ENCODE data around the gene PSEN1. TPM values are rescaled to one million over a fixed set of nuclear protein-coding genes. Genes with fewer than 3 reads are reported as not detected.

The PSEN1 gene
- total RNA-seq, 1 donor from 2014 or later = 41.1 TPM

DNA sequence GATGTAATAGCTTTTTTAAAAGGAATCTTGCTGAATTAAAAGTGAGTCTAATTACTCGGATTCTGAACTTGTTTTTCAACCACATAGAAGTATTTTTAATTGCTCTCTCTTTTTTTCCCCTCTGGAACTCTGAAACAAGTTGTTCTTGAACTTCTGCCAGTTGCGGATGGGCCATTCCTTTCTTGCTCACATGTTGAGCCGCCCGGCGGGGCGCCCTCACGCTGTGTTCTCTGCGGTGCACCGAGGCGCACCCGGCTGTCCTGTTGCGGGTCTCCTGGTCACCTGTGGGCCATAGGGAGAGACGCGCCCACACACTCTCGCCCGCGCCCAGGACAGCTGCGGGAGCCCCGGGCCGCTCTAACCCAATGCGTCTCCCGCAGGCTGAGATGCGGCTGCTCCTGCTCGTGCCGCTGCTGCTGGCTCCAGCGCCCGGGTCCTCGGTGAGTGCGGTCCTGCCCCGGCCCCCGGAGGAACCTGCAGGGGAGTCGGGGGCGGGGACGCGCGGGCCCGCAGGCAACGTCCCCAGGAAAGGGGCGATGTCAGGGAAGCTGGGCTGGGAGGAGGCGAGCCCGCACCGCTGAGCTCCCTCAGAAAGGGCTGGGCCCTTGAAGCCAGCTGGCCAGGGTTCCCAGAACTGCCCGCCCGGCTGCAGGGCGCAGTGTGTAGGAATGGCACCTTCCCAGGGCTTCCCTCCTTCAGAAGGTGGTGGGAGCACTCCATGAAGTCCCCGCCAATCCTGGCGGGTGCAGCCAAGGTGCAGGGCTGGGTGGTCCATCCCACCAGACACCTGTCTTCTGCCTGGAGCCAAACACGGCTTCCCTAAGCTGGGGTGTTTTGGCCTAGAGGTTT lies 103.3 kb downstream of the PSEN1 start:
- intact Hi-C loops (cut with micrococcal nuclease) = loop anchor here (5.0 kb wide), 1 partner anchor 228 kb away; no protein-coding TSS in a partner anchor
- H3K9me3 Mint-ChIP-seq = no peaks in the 10 kb centered on the region
- peak overlapping the region; percentile 34 for H3K27ac Mint-ChIP-seq
- peaks cover 77% of the 10 kb centered on the region for H3K27me3 Mint-ChIP-seq (ENCODE audit: insufficient read depth)
- peaks cover 31% of the 10 kb centered on the region for H3K4me1 Mint-ChIP-seq (ENCODE audit: low read depth)
- no peak for DNase-seq (ENCODE audit: low spot score)
- peaks cover 2% of the 10 kb centered on the region for H3K36me3 Mint-ChIP-seq (ENCODE audit: low read depth)
- H3K4me3 Mint-ChIP-seq = no peak overlapping the region

- Mint-ChIP-seq H3K4me1 (ENCODE audit: low read depth) (peaks cover 31% of the 10 kb centered on the region), H3K36me3 (ENCODE audit: low read depth) (peaks cover 2% of the 10 kb centered on the region), H3K9me3 (no peaks in the 10 kb centered on the region), H3K27ac (no peak overlapping the region), H3K4me3 (no peak overlapping the region), H3K27me3 (ENCODE audit: insufficient read depth) (peaks cover 65% of the 10 kb centered on the region)
- intact Hi-C loops (cut with micrococcal nuclease) = loop anchor here (5.0 kb wide), 1 partner anchor 226 kb away; no protein-coding TSS in a partner anchor
- no peak for DNase-seq (ENCODE audit: low spot score)
Observed at GRCh38 chr14:73240816-73241480, 104.6 kb downstream of the PSEN1 start.

GRCh38 chr14:73241481-73242165 lies 105.3 kb downstream of the PSEN1 start:
- Mint-ChIP-seq H3K36me3 (ENCODE audit: low read depth) (peaks cover 2% of the 10 kb centered on the region), H3K4me3 (no peak overlapping the region), H3K4me1 (ENCODE audit: low read depth) (peaks cover 34% of the 10 kb centered on the region), H3K27ac (no peak overlapping the region), H3K9me3 (no peaks in the 10 kb centered on the region), H3K27me3 (ENCODE audit: insufficient read depth) (peaks cover 58% of the 10 kb centered on the region)
- no peak for DNase-seq (ENCODE audit: low spot score)
- intact Hi-C loops (cut with micrococcal nuclease) = loop anchor here (5.0 kb wide), 1 partner anchor 226 kb away; no protein-coding TSS in a partner anchor

DNA sequence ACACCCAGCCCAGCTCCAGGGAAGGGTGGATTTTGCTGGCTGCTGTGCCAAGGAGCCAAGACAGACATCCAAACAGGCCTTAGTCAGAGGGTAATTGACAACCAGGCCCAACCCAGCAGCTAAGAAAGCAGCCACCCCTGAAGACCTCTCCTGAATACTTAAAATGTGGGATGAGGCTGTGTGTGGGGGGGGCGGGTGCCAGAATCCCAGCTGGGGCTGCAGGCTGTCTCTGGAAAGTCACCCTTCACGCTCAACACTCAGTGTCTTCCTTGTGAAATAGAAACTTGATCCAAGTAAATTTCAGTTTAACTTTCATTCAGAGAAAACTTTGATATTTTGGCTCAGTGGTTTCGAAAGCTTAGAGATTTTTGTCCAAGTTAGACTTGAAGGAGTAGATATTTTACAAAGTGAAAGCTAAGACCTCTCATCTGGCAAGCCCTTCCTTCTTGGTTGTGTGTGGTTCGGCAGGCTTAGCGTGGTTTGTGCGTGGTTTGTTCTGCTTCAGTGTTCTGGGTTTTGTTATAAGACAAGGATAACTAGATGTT lies 106.1 kb downstream of the PSEN1 start:
- Mint-ChIP-seq H3K4me1 (ENCODE audit: low read depth) (peaks cover 35% of the 10 kb centered on the region), H3K9me3 (no peaks in the 10 kb centered on the region), H3K27ac (no peak overlapping the region), H3K4me3 (no peak overlapping the region), H3K36me3 (ENCODE audit: low read depth) (no peaks in the 10 kb centered on the region), H3K27me3 (ENCODE audit: insufficient read depth) (peaks cover 54% of the 10 kb centered on the region)
- DNase-seq (ENCODE audit: low spot score) = no peak
- intact Hi-C loops (cut with micrococcal nuclease) = loop anchor here (5.0 kb wide), 1 partner anchor 225 kb away; no protein-coding TSS in a partner anchor

GRCh38 chr14:73243341-73243740 lies 107.0 kb downstream of the PSEN1 start:
- Mint-ChIP-seq H3K27ac (no peak overlapping the region), H3K27me3 (ENCODE audit: insufficient read depth) (peaks cover 55% of the 10 kb centered on the region), H3K36me3 (ENCODE audit: low read depth) (no peaks in the 10 kb centered on the region), H3K4me1 (ENCODE audit: low read depth) (peaks cover 44% of the 10 kb centered on the region), H3K4me3 (no peak overlapping the region), H3K9me3 (no peaks in the 10 kb centered on the region)
- intact Hi-C loops (cut with micrococcal nuclease) = loop anchor here (5.0 kb wide), 1 partner anchor 224 kb away; no protein-coding TSS in a partner anchor
- DNase-seq (ENCODE audit: low spot score) = no peak

GRCh38 chr14:73243748-73244147 lies 107.4 kb downstream of the PSEN1 start:
- intact Hi-C loops (cut with micrococcal nuclease) = loop anchor here (5.0 kb wide), 1 partner anchor 224 kb away; no protein-coding TSS in a partner anchor
- no peaks in the 10 kb centered on the region for H3K9me3 Mint-ChIP-seq
- no peak overlapping the region for H3K27ac Mint-ChIP-seq
- H3K4me1 Mint-ChIP-seq (ENCODE audit: low read depth) = peaks cover 44% of the 10 kb centered on the region
- DNase-seq (ENCODE audit: low spot score) = no peak
- peaks cover 51% of the 10 kb centered on the region for H3K27me3 Mint-ChIP-seq (ENCODE audit: insufficient read depth)
- no peaks in the 10 kb centered on the region for H3K36me3 Mint-ChIP-seq (ENCODE audit: low read depth)
- no peak overlapping the region for H3K4me3 Mint-ChIP-seq

GRCh38 chr14:73244541-73245290 lies 108.4 kb downstream of the PSEN1 start:
- H3K4me1 Mint-ChIP-seq (ENCODE audit: low read depth) = peaks cover 41% of the 10 kb centered on the region
- no peaks in the 10 kb centered on the region for H3K9me3 Mint-ChIP-seq
- H3K36me3 Mint-ChIP-seq (ENCODE audit: low read depth) = no peaks in the 10 kb centered on the region
- peak overlapping the region; percentile 41 for H3K4me3 Mint-ChIP-seq
- DNase-seq (ENCODE audit: low spot score) = no peak
- H3K27me3 Mint-ChIP-seq (ENCODE audit: insufficient read depth) = peaks cover 45% of the 10 kb centered on the region
- intact Hi-C loops (cut with micrococcal nuclease) = loop anchor here (5.0 kb wide), 2 partner anchors 48 to 223 kb away; no protein-coding TSS in a partner anchor
- no peak overlapping the region for H3K27ac Mint-ChIP-seq

DNA sequence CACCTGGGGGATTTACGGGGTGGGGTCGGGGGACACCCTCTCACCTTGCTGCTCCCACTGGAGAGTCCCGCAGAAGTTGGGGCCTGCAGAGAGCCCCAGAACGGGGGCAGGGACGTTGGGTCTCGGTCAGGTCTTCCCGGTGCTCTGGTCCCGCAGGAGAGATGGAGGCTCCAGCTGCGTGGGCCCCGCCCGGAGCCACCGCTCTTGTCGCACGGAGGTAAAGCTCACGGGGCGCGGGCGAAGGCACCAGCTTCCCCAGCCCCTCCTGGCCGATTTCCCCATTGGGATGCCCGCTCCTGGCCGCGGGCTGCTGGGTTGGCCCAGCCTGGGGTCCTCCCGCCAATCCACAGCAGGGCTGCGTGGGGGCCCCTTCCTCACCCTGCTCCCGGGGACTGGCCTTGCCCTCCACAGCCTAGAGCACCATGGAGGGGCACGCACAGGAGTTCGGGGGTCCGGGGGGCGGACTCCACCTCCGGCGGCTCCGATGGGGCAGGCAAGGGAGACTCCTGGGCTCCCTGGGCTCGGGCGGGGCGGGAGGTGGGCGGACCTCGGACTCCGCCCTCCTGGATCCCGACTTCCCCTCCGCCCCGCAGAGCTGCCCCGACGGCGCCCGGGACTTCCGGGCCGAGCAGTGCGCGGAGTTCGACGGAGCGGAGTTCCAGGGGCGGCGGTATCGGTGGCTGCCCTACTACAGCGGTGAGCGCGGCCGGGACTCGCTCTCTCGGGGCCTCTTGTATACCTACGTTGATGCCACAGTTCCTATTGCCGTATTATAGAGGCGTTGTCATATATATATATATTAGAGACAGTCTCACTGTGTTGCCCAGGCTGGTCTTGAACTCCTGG lies 109.4 kb downstream of the PSEN1 start:
- Mint-ChIP-seq H3K27ac (no peak overlapping the region), H3K27me3 (ENCODE audit: insufficient read depth) (peaks cover 40% of the 10 kb centered on the region), H3K4me1 (ENCODE audit: low read depth) (peaks cover 41% of the 10 kb centered on the region), H3K36me3 (ENCODE audit: low read depth) (no peaks in the 10 kb centered on the region), H3K9me3 (no peaks in the 10 kb centered on the region), H3K4me3 (peak overlapping the region; percentile 73)
- intact Hi-C loops (cut with micrococcal nuclease) = loop anchor here (5.0 kb wide), 1 partner anchor 47 kb away; no protein-coding TSS in a partner anchor
- peak; percentile 36 for DNase-seq (ENCODE audit: low spot score)

- intact Hi-C loops (cut with micrococcal nuclease) = loop anchor here (5.0 kb wide), 1 partner anchor 46 kb away; no protein-coding TSS in a partner anchor
- Mint-ChIP-seq H3K4me1 (ENCODE audit: low read depth) (peaks cover 41% of the 10 kb centered on the region), H3K27ac (no peak overlapping the region), H3K4me3 (peak overlapping the region; percentile 73), H3K27me3 (ENCODE audit: insufficient read depth) (peaks cover 32% of the 10 kb centered on the region), H3K36me3 (ENCODE audit: low read depth) (no peaks in the 10 kb centered on the region), H3K9me3 (no peaks in the 10 kb centered on the region)
- no peak for DNase-seq (ENCODE audit: low spot score)
Observed at GRCh38 chr14:73246387-73247150, 110.3 kb downstream of the PSEN1 start.

- no peaks in the 10 kb centered on the region for H3K36me3 Mint-ChIP-seq (ENCODE audit: low read depth)
- H3K4me3 Mint-ChIP-seq = peak overlapping the region; percentile 10
- intact Hi-C loops (cut with micrococcal nuclease) = loop anchor here (5.0 kb wide), 1 partner anchor 44 kb away; no protein-coding TSS in a partner anchor
Observed at GRCh38 chr14:73248108-73248868, 112.0 kb downstream of the PSEN1 start.

More at GRCh38 chr14:73248108-73248868, 112.0 kb downstream of the PSEN1 start:
- H3K9me3 Mint-ChIP-seq = no peaks in the 10 kb centered on the region
- peaks cover 31% of the 10 kb centered on the region for H3K4me1 Mint-ChIP-seq (ENCODE audit: low read depth)
- no peak for DNase-seq (ENCODE audit: low spot score)
- H3K27ac Mint-ChIP-seq = no peak overlapping the region
- H3K27me3 Mint-ChIP-seq (ENCODE audit: insufficient read depth) = peaks cover 18% of the 10 kb centered on the region
